Measurements from ENCODE around the gene SPRY1.

Gene SPRY1

GRCh38 chr4:123408471-123409084 is 12.0 kb downstream of the SPRY1 start:
- DNase-seq: no peak

- no peak for DNase-seq
Observed at GRCh38 chr4:123409334-123409733, 12.7 kb downstream of the SPRY1 start.

GRCh38 chr4:123411514-123411913 is 14.9 kb downstream of the SPRY1 start:
- DNase-seq: no peak

GRCh38 chr4:123412091-123412505 is 15.5 kb downstream of the SPRY1 start:
- DNase-seq: no peak

- no peak for DNase-seq
Observed at GRCh38 chr4:123412700-123413512, 16.3 kb downstream of the SPRY1 start.

- DNase-seq: no peak
Observed at GRCh38 chr4:123415576-123415975, 19.0 kb downstream of the SPRY1 start.

- no peak for DNase-seq
Observed at GRCh38 chr4:123415977-123416376, 19.4 kb downstream of the SPRY1 start.

- DNase-seq: no peak
Observed at GRCh38 chr4:123417813-123418212, 21.2 kb downstream of the SPRY1 start.

GRCh38 chr4:123418351-123418931 is 21.8 kb downstream of the SPRY1 start:
- no peak for DNase-seq

GRCh38 chr4:123419885-123420755 is 23.5 kb downstream of the SPRY1 start:
- DNase-seq: no peak

- DNase-seq: no peak
Observed at GRCh38 chr4:123421227-123421936, 24.8 kb downstream of the SPRY1 start.

- no peak for DNase-seq
Observed at GRCh38 chr4:123421937-123422781, 25.6 kb downstream of the SPRY1 start.

- DNase-seq: no peak
Observed at GRCh38 chr4:123423819-123424218, 27.2 kb downstream of the SPRY1 start.

- no peak for DNase-seq
Observed at GRCh38 chr4:123427951-123428350, 31.4 kb downstream of the SPRY1 start.

GRCh38 chr4:123430031-123430430 is 33.4 kb downstream of the SPRY1 start:
- DNase-seq: no peak

GRCh38 chr4:123430501-123430900 is 33.9 kb downstream of the SPRY1 start:
- DNase-seq: no peak

- no peak for DNase-seq
Observed at GRCh38 chr4:123433573-123433972, 37.0 kb downstream of the SPRY1 start.

GRCh38 chr4:123433976-123434375 is 37.4 kb downstream of the SPRY1 start:
- no peak for DNase-seq

GRCh38 chr4:123435246-123436113 is 38.9 kb downstream of the SPRY1 start:
- no peak for DNase-seq
